ENCODE measurements around the gene ZNF609.
A peak's percentile ranks its signal among the peaks of the same experiment; 100 is the strongest.

The ZNF609 gene

DNA sequence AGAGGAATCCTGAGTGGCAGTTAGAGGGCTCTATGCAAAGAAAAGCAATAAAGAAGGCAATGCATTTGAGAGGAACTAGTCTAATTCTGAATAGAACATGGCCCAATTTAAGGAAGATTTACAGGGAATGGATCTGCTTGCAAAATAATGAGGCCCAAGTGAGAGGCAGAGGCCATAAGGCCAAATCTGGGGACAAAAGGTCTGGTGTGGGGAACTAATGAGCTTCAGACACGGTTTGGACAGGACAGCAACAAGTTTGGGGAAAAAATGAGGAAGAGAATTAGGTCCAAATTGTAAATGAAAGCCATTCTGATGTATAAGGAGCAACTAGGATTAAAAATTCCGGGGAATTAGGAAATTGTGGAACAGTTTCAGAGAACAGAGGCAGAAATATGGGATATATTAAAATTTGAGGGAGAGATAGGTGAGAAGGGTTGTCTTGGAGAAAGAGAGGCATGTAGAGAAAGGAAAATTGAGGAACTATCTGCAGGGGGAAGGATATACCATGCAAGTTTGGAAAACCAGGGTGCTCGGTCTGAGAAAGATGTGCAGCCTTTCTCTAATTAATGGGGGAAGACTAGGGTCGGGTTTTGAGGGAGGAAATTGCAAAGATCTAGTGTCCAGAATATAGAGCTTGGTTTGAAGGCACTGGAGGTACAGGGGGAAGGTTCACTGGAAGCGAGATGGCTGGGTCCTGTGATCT lies 241.3 kb downstream of the ZNF609 start:
- no peak for DNase-seq

- peak; percentile 98 for DNase-seq
Observed at GRCh38 chr15:64702816-64703631, 242.6 kb downstream of the ZNF609 start.

- DNase-seq, result no peak
Observed at GRCh38 chr15:64703632-64703959, 243.2 kb downstream of the ZNF609 start.

DNA sequence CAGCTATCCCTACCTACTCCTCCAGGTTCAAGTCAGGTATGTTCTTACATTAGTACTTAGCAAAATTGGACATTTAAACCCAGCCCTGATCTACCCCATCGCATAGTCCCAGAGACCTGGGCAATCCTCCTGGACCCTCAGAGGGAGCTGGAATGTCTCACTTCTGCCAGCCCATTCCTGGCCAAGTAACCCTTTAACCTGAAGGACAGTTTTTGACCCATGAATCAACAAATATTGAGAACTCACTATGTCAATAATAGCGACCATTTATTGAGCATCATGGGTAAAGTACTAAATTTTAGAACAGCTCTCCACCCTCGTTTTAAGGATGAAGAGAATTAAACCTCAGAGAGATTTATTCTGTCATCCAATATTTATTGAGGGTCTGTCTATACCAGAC lies 244.6 kb downstream of the ZNF609 start:
- DNase-seq, result no peak

DNA sequence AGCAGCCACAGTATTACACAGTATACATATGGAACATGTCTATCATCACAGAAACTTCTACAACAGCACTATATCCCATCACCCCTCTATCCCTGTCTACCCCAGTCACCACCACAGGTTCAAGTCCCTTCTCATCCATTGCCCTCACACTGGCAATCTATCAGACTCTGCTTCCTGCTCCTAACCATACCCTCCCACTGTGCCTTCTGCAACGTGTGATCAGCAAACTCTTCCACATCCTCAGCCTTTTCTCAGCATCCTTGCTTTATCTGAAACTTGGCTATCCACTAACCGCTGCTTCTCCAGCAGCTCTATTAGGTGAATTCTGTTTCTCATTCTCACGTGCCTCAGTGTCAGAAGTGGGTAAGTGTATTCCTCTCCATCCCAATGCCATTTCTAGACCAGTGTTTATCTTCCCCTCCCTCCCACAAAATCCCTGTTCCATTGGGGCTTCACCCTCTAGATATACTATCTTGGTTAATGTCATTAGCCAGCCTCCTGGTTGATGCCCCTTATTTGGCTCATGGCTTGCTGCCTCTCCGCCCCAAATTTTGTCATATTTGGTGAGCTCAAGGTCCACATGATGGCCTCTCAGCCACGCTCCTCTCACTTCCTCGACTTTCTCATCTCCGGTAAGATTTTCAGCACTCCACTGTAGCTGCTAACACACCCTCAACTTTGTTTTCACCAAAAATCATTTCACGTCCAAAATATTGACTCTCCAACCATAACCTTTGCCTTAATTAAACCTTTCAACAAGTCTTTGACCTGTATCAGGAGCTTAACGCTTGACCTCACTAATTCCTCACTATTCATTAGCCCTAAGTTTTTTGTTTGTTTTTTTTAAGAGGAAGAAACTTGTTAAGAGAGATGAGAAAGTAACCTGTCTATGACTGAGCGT lies 245.9 kb downstream of the ZNF609 start:
- DNase-seq, result no peak

GRCh38 chr15:64710676-64711428 lies 250.5 kb downstream of the ZNF609 start:
- DNase-seq, result no peak

DNA sequence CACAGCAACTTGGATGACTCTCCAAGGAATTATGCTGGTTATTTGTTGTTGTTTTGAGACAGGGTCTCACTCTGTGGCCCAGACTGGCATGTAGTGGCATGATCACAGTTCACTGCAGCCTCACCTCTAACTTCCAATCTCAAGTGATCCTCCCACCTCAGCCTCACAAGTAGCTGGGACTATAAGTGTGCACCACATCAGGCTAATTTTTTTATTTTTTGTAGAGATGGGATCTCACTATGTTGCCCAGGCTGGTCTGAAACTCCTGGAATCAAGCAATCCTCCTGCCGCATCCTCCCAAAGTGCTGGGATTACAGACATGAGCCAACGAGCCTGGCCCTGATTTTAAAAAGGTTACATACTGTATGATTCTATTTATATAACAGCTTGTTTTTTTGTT lies 252.0 kb downstream of the ZNF609 start:
- no peak for DNase-seq

GRCh38 chr15:64713592-64713991 lies 253.2 kb downstream of the ZNF609 start:
- no peak for DNase-seq

DNA sequence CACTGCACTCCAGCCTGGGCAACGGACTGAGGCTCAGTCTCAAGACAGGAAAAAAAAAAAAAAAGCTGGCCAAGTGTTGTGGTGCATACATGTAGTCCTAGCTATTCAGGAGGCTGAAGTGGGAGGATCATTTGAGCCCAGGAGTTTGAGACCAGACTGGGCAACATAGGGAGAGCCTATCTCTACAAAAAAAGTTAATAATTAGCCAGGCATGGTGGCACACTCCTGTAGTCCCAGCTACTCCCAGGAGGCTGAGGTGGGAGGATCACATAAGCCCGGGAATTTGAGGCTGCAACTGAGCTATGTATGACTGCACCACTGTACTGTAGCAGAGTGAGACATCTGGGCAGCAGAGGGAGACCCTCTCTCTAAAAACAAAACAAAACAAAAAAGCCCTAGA lies 256.1 kb downstream of the ZNF609 start:
- no peak for DNase-seq

GRCh38 chr15:64717130-64717529 lies 256.8 kb downstream of the ZNF609 start:
- no peak for DNase-seq

GRCh38 chr15:64717735-64718495 lies 257.5 kb downstream of the ZNF609 start:
- DNase-seq, result no peak

DNA sequence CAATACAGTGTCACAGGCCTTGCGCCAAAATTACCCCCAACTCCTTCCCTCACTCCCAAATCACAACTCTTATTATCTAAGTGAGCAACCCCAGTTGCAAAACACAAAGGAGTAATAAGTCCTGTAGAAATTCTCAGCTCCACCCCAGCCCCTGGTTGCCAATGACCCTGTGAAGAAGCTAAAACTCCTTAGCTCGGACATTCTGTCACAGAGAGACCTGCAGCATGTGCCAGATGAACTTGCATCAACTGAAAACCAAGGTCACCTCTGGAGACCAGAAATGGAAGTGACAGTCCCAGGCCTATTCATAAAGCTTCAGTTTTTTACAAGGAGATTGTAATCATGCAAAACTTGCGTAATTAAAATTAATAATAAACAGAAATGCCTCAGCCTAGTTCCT lies 259.8 kb downstream of the ZNF609 start:
- DNase-seq, result no peak

- no peak for DNase-seq
Observed at GRCh38 chr15:64730151-64730550, 269.8 kb downstream of the ZNF609 start.

GRCh38 chr15:64731012-64731804 lies 270.8 kb downstream of the ZNF609 start:
- peak; percentile 94 for DNase-seq

DNA sequence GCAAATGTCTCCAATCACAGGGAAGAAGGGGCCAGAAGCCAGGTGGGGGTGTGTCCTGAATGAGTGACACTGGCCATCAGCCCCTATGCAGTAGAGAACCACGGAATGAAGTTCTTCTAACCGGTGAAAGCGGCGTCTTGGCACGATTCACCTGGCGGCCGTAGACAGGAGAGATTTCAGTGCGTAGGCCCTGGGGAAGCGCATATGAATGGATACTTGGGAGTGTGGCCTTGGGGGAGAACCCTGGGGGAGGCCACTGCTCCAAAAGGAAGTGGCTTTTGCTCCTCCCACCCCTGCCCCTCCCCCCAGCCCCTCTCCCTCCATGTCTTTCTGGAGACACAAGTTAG lies 271.4 kb downstream of the ZNF609 start:
- DNase-seq, result no peak

DNA sequence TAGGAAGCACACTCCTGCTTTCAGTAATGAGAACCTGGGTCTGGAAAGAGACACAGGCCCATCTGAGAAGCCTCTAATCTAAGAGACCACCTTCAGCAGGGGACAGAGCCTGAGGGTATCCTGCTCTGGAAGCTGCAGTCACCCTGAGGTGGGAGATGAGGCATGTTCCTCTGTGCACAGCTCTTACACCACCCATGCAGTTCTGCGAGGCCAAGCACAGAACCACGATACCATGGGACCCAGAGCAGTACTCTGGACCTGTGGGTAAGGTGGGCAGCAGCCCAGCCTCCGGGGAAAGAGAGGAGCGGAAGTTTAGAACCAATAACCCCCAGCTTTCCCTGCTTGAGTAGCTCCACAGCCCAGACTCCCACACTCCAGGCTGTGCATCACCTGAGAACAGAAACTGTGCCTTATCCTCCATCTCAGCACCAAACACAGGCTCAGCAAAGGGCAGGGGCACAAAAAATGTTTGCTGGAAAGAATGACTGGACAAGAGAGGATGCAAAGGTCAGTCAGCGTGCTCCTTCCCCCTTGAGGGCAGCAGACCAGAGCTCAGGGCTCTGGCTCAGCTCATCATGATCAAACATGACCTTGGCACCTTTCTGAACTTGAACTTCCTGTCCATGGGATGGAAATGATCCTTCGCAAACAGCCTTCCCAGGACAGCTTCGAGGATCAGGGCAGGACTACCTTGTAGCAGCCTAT lies 271.9 kb downstream of the ZNF609 start:
- no peak for DNase-seq
